IMR-90 (cell line): ENCODE results near the gene SPEG. TPM values are rescaled to one million over a fixed set of nuclear protein-coding genes. Genes with fewer than 3 reads are reported as not detected.

Experiments used
- ATAC-seq: fragments of 200-7000 bp; cut with Tn5 transposase; 2 replicates; pipeline ENCODE4 v1.9.1; 2020; ENCODE audit warnings: low read depth, mild to moderate bottlenecking, moderate library complexity
- BruUV-seq: library from RNA; stranded (reverse); fragments of 400-500 nt; replicated peaks from 2 replicates; lab custom pipeline; 2021; lab: Mats Ljungman, UMichigan
- CTCF ChIA-PET: fragments of 300-600 bp; formaldehyde crosslinking; extraction: SDS; loops from one replicate; lab custom pipeline; 2021; ENCODE audit warnings: antibody characterized with exemption; lab: Yijun Ruan, JAX
- POLR2A ChIA-PET: fragments of 300-600 bp; sonication (Branson Sonifier 250); formaldehyde crosslinking; loops from one replicate; lab custom pipeline; 2022; ENCODE audit warnings: antibody characterized with exemption; ENCODE audit not compliant: unreplicated experiment; lab: Charles Lee
- DNase-seq: peaks from one replicate; pipeline ENCODE4 v3.0.0; 2013
- H2AFZ ChIP-seq: replicated peaks from 2 replicates; pipeline ENCODE3; 2013; ENCODE audit warnings: low read length, mild to moderate bottlenecking; ENCODE audit not compliant: poor library complexity
- H2AK5ac ChIP-seq: 2 replicates; pipeline ENCODE4 v1.6.1; 2013; ENCODE audit warnings: low read depth, low read length, inconsistent platforms
- H2AK9ac ChIP-seq: replicated peaks from 2 replicates; pipeline ENCODE3; 2013; ENCODE audit warnings: mild to moderate bottlenecking, low read depth, low read length, moderate library complexity; ENCODE audit not compliant: poor library complexity
- H2BK120ac ChIP-seq: 2 replicates; pipeline ENCODE4 v1.6.1; 2013; ENCODE audit warnings: low read depth, low read length, inconsistent platforms
- H2BK15ac ChIP-seq: 3 replicates; pipeline ENCODE4 v1.6.1; 2013; ENCODE audit warnings: low read depth, low read length, inconsistent platforms
- H2BK20ac ChIP-seq: 2 replicates; pipeline ENCODE4 v1.6.1; 2013; ENCODE audit warnings: low read depth, mild to moderate bottlenecking, inconsistent platforms, low read length, moderate library complexity
- H2BK5ac ChIP-seq: 2 replicates; pipeline ENCODE4 v1.6.1; 2013; ENCODE audit warnings: mild to moderate bottlenecking, low read depth, low read length, inconsistent platforms; ENCODE audit not compliant: poor library complexity, severe bottlenecking
- H3K14ac ChIP-seq: replicated peaks from 2 replicates; pipeline ENCODE4 v1.6.1; 2013; ENCODE audit warnings: low read depth, low read length, inconsistent platforms
- H3K18ac ChIP-seq: 2 replicates; pipeline ENCODE4 v1.6.1; 2013; ENCODE audit warnings: low read depth, low read length, control low read depth
- H3K23ac ChIP-seq: 2 replicates; pipeline ENCODE4 v1.6.1; 2013; ENCODE audit warnings: low read depth, low read length, inconsistent platforms
- H3K27ac ChIP-seq: 2 replicates; pipeline ENCODE4 v1.5.1; 2013; ENCODE audit warnings: mild to moderate bottlenecking, control low read depth, low read length; ENCODE audit not compliant: insufficient read depth
- H3K27me3 ChIP-seq: 2 replicates; pipeline ENCODE4 v1.6.1; 2013; ENCODE audit warnings: low read length; ENCODE audit not compliant: control insufficient read depth, insufficient read depth
- H3K36me3 ChIP-seq: 2 replicates; pipeline ENCODE4 v1.6.1; 2013; ENCODE audit warnings: low read length, mixed read lengths; ENCODE audit not compliant: control insufficient read depth, insufficient read depth
- H3K4ac ChIP-seq: 2 replicates; pipeline ENCODE4 v1.6.1; 2013; ENCODE audit warnings: low read depth, low read length, inconsistent platforms
- H3K4me1 ChIP-seq: 2 replicates; pipeline ENCODE4 v1.6.1; 2013; ENCODE audit warnings: low read length, mixed read lengths; ENCODE audit not compliant: control insufficient read depth, insufficient read depth
- H3K4me2 ChIP-seq: 2 replicates; pipeline ENCODE4 v1.6.1; 2013; ENCODE audit warnings: low read depth, mild to moderate bottlenecking, control low read depth, low read length, moderate library complexity
- H3K4me3 ChIP-seq: 2 replicates; pipeline ENCODE4 v1.5.1; 2013; ENCODE audit warnings: low read depth, mild to moderate bottlenecking, control low read depth, low read length, moderate library complexity; ENCODE audit not compliant: insufficient read depth
- H3K56ac ChIP-seq: 2 replicates; pipeline ENCODE4 v1.6.1; 2013; ENCODE audit warnings: low read length, inconsistent platforms; ENCODE audit not compliant: insufficient read depth; ENCODE audit errors: extremely low read depth
- H3K79me1 ChIP-seq, 2 experiments: 2 replicates each; pipeline ENCODE4 v1.6.1; 2013; ENCODE audit warnings: low read length in 2 of 2, inconsistent platforms in 1 of 2, low read depth in 1 of 2
- H3K9ac ChIP-seq: 2 replicates; pipeline ENCODE4 v1.6.1; 2013; ENCODE audit warnings: low read depth, low read length, control low read depth
- H3K9me1 ChIP-seq: 2 replicates; pipeline ENCODE4 v1.6.1; 2013; ENCODE audit warnings: low read length, inconsistent platforms; ENCODE audit not compliant: insufficient read depth
- H3K9me3 ChIP-seq: 2 replicates; pipeline ENCODE4 v1.6.1; 2013; ENCODE audit warnings: low read length; ENCODE audit not compliant: control insufficient read depth, insufficient read depth
- H4K20me1 ChIP-seq: 2 replicates; pipeline ENCODE4 v1.6.1; 2013; ENCODE audit warnings: low read length, inconsistent platforms; ENCODE audit not compliant: insufficient read depth
- H4K5ac ChIP-seq: 2 replicates; pipeline ENCODE4 v1.6.1; 2013; ENCODE audit warnings: mild to moderate bottlenecking, low read depth, low read length, control low read depth
- H4K8ac ChIP-seq, 2 experiments: 2 replicates each; pipeline ENCODE4 v1.6.1; 2013; ENCODE audit warnings: low read depth in 2 of 2, low read length in 2 of 2, control low read depth in 1 of 2, inconsistent platforms in 1 of 2
- H4K91ac ChIP-seq: 2 replicates; pipeline ENCODE4 v1.6.1; 2013; ENCODE audit warnings: low read depth, low read length, inconsistent platforms; ENCODE audit not compliant: insufficient read depth
- CHD1 ChIP-seq: IDR thresholded peaks from 2 replicates; pipeline ENCODE4 v1.6.1; 2012; ENCODE audit warnings: low read depth, low read length, improper control_type of control experiment
- CTCF ChIP-seq: conservative IDR thresholded peaks from 2 replicates; pipeline ENCODE4 v1.5.1; 2012; ENCODE audit warnings: mild to moderate bottlenecking, low read depth, low read length, improper control_type of control experiment
- MAFK ChIP-seq: IDR thresholded peaks from 2 replicates; pipeline ENCODE4 v1.6.1; 2012; ENCODE audit warnings: low read depth, low read length, improper control_type of control experiment
- MAZ ChIP-seq: IDR thresholded peaks from 2 replicates; pipeline ENCODE4 v1.6.1; 2012; ENCODE audit warnings: low read depth, mild to moderate bottlenecking, low read length, improper control_type of control experiment, moderate library complexity, borderline replicate concordance
- NFE2L2 ChIP-seq: fragments of 150-350 bp; IDR thresholded peaks from 2 replicates; pipeline ENCODE4 v1.6.1; 2016; ENCODE audit warnings: low read depth, mild to moderate bottlenecking, low read length
- POLR2A ChIP-seq: IDR thresholded peaks from 2 replicates; pipeline ENCODE4 v1.6.1; 2012; ENCODE audit warnings: mild to moderate bottlenecking, low read depth, low read length
- RAD21 ChIP-seq: IDR thresholded peaks from 2 replicates; pipeline ENCODE4 v1.6.1; 2012; ENCODE audit warnings: low read length, improper control_type of control experiment
- RCOR1 ChIP-seq: IDR thresholded peaks from 2 replicates; pipeline ENCODE4 v1.6.1; 2012; ENCODE audit warnings: mild to moderate bottlenecking, low read length, improper control_type of control experiment; ENCODE audit not compliant: insufficient replicate concordance
- RFX5 ChIP-seq: IDR thresholded peaks from 2 replicates; pipeline ENCODE4 v1.8.0; 2012; ENCODE audit warnings: low read depth, mild to moderate bottlenecking, low read length, moderate library complexity
- SMC3 ChIP-seq: fragments of 150-350 bp; IDR thresholded peaks from 2 replicates; pipeline ENCODE4 v1.6.1; 2016; ENCODE audit warnings: low read depth, mild to moderate bottlenecking, antibody characterized with exemption, low read length, moderate library complexity
- USF2 ChIP-seq: fragments of 150-350 bp; IDR thresholded peaks from 2 replicates; pipeline ENCODE4 v1.6.1; 2017; ENCODE audit warnings: mild to moderate bottlenecking, antibody characterized with exemption, low read length, low read depth
- WGBS, 2 experiments: methylation state at CpG; one replicate each; pipeline versions ENCODE4 v1.1.5 to v1.1.7; 2013; ENCODE audit warnings: missing lambda C conversion rate in 2 of 2; ENCODE audit not compliant: insufficient read length in 1 of 2; ENCODE audit errors: extremely low coverage in 2 of 2; 5-methylcytosine and 5-hydroxymethylcytosine counted together
- dilution Hi-C: fragments of 300-500 bp; cut with HindIII; formaldehyde crosslinking; loops from one replicate; pipeline ENCODE4 v1.14.3; 2018; ENCODE audit warnings: low sequenced_read_pairs; ENCODE audit not compliant: unreplicated experiment
- in situ Hi-C: fragments of 300-500 bp; cut with MboI; formaldehyde crosslinking; loops from 3 replicates; pipeline ENCODE4 v1.14.3; 2019; ENCODE audit warnings: low sequenced_read_pairs, inconsistent platforms, mixed read lengths
- intact Hi-C: fragments of 100-400 bp; cut with micrococcal nuclease; formaldehyde crosslinking; loops from 2 replicates; pipeline ENCODE4 v1.10.0; 2022
- polyA plus RNA-seq, 3 experiments: library from polyadenylated mRNA; depleted of rRNA; stranded (reverse); fragments of >200 nt; gene quantifications; 2 replicates each; pipeline ENCODE4 v1.2.3, GENCODE V29; 2012; ENCODE audit warnings: low replicate concordance in 1 of 3
- total RNA-seq: library from RNA; depleted of rRNA; stranded (reverse); fragments of >200 nt; gene quantifications from 2 replicates; pipeline ENCODE4 v1.2.3, GENCODE V29; 2012
- TF ChIP-seq, protein P1 (sequence below): fragments of 150-350 bp; IDR thresholded peaks from 2 replicates; pipeline ENCODE4 v1.6.1; 2016; ENCODE audit warnings: low read depth, mild to moderate bottlenecking, low read length, moderate library complexity, borderline replicate concordance

SPEG gene
- total and polyA plus RNA-seq, 2 of the 4 experiments (the other 2 are of a cell fraction) = 6.8 to 81.6 TPM

- Histone ChIP-seq H3K36me3 (no peaks in the 10 kb centered on the region), H2BK15ac (no peak overlapping the region), H3K4ac (no peak overlapping the region), H2BK20ac (no peak overlapping the region), H3K9me3 (no peaks in the 10 kb centered on the region), H2BK120ac (no peak overlapping the region), H4K91ac (no peak overlapping the region), H2AFZ (no peak overlapping the region), H3K27me3 (peaks cover 44% of the 10 kb centered on the region), H2AK9ac (no peak overlapping the region), H2BK5ac (no peak overlapping the region), H2AK5ac (no peak overlapping the region), H4K5ac (no peak overlapping the region), H4K20me1 (no peaks in the 10 kb centered on the region; the same call in 1 of the 2 replicates), H3K14ac (no peak overlapping the region), H3K18ac (no peak overlapping the region), H3K79me1 (no peaks in the 10 kb centered on the region), H3K4me2 (no peak overlapping the region), H3K9ac (no peak overlapping the region), H3K27ac (no peak overlapping the region), H3K56ac (no peak overlapping the region), H3K4me1 (peaks cover 16% of the 10 kb centered on the region), H3K9me1 (no peaks in the 10 kb centered on the region), H3K23ac (no peak overlapping the region), H4K8ac (no peak overlapping the region), H3K4me3 (no peak overlapping the region)
- no peak for ATAC-seq
- DNase-seq = no peak
- TF ChIP-seq RCOR1 (no peak), MAZ (no peak), SMC3 (no peak), CTCF (no peak), USF2 (no peak), CHD1 (no peak), MAFK (no peak), NFE2L2 (no peak), RFX5 (no peak), POLR2A (no peak), RAD21 (no peak)
- TF ChIP-seq, protein P1, sequence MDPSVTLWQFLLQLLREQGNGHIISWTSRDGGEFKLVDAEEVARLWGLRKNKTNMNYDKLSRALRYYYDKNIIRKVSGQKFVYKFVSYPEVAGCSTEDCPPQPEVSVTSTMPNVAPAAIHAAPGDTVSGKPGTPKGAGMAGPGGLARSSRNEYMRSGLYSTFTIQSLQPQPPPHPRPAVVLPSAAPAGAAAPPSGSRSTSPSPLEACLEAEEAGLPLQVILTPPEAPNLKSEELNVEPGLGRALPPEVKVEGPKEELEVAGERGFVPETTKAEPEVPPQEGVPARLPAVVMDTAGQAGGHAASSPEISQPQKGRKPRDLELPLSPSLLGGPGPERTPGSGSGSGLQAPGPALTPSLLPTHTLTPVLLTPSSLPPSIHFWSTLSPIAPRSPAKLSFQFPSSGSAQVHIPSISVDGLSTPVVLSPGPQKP = no peak
- POLR2A ChIA-PET = no interaction called here
- in situ Hi-C loops = no loop called here
- no TSS peak for BruUV-seq
- dilution Hi-C loops = no loop called here
- intact Hi-C loops = loop anchor here (5.0 kb wide), 1 partner anchor 68 kb away; no protein-coding TSS in a partner anchor
- WGBS, 2 experiments = no CpG with 5 or more reads among the region's 2 CpGs
- CTCF ChIA-PET = interaction anchor here (2.1 kb wide), 1 partner anchor 122 kb away, joined by 5 read pairs; no protein-coding TSS in a partner anchor
These were observed 90.2 kb downstream of the SPEG start for GRCh38 chr2:219524817-219525216.
